ENCODE data around the gene NRG3.

DNA sequence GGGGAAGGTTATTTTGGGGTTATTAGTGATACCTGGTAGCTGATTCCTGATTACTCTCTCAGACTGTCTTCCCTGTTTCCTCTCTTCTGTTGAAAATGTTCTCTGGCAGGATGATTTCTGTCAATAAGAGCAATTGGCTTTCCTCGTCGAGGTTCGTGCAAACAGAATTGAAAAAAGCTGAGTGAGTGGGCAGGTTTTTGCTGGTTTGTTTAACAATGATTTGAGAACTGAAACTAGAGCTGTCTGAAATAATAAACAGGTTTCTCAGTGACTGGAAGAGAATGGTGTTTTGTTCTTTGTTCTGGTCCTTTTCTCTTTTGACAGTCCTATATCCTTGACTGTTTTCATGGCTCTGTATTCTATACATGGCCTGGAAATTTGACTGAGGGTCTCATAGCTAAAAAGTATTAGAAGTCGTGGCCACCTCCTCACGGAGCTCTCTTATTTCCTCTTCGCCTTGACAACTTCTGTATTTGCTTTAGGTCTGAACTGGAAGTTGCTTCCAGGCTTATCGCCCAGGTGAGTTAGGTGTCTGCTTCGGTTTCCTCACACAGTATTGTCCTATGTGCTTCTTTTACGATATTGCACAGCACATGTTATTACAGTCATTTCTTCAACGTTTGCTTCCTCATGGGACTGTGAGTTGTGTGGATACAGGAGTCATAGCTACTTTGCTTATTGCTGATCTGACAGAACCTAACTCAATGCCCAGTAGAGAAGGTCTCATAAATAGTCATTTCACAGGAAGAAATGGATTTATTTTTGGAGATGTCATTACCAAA, 403.6 kb downstream of the NRG3 start:
- no peak for TF ChIP-seq POLR2A (IDR thresholded peaks at IDR 0.05; ENCODE audit: low read depth, low read length)
- no peak for TF ChIP-seq TAF1 (IDR thresholded peaks at IDR 0.05; ENCODE audit: borderline replicate concordance, low read depth, low read length)

Measured in GM12892 (cell line).